Measurements from ENCODE around the gene CCR2. TPM values are rescaled to one million over a fixed set of nuclear protein-coding genes. Genes with fewer than 3 reads are reported as not detected.

Gene CCR2
- polyA plus RNA-seq, 3 donors, result 20.5 to 181 (median 145) TPM

DNA sequence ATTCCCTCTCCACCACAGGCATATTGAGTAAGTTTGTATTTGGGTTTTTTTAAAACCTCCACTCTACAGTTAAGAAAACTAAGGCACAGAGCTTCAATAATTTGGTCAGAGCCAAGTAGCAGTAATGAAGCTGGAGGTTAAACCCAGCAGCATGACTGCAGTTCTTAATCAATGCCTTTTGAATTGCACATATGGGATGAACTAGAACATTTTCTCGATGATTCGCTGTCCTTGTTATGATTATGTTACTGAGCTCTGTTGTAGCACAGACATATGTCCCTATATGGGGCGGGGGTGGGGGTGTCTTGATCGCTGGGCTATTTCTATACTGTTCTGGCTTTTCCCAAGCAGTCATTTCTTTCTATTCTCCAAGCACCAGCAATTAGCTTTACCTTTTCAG is 15.2 kb downstream of the CCR2 start:
- H3K27ac Mint-ChIP-seq, result peak overlapping the region in 6 of 7 donors; percentile 40 to 86 (median 70)
- no peak overlapping the region for H3K4me3 Mint-ChIP-seq
- peaks cover 48 to 71% of the 10 kb centered on the region in 2 donors for H3K4me1 ChIP-seq (ENCODE audit: control insufficient read depth in 1 of 2, insufficient read depth in 2 of 2, low read length in 2 of 2)
- H3K79me2 ChIP-seq (ENCODE audit: insufficient read depth, low read length), result no peaks in the 10 kb centered on the region
- H3K27me3 ChIP-seq (ENCODE audit: control insufficient read depth in 2 of 2, insufficient read depth in 2 of 2, low read length in 2 of 2), result no peaks in the 10 kb centered on the region
- H3K4me3 ChIP-seq (replicated peaks in 1 of 3; ENCODE audit: low read depth in 2 of 3, low read length in 3 of 3), result no peak overlapping the region
- H3K9me3 Mint-ChIP-seq, result peaks cover 0 to 5% (median 1%) of the 10 kb centered on the region in 7 donors
- no peaks in the 10 kb centered on the region for H3K27me3 Mint-ChIP-seq (ENCODE audit: low read depth in 3 of 3)
- H3K9me3 ChIP-seq (replicated peaks in 1 of 2; ENCODE audit: control insufficient read depth in 1 of 2, insufficient read depth in 1 of 2, low read length in 2 of 2), result no peaks in the 10 kb centered on the region
- TF ChIP-seq, protein P1, sequence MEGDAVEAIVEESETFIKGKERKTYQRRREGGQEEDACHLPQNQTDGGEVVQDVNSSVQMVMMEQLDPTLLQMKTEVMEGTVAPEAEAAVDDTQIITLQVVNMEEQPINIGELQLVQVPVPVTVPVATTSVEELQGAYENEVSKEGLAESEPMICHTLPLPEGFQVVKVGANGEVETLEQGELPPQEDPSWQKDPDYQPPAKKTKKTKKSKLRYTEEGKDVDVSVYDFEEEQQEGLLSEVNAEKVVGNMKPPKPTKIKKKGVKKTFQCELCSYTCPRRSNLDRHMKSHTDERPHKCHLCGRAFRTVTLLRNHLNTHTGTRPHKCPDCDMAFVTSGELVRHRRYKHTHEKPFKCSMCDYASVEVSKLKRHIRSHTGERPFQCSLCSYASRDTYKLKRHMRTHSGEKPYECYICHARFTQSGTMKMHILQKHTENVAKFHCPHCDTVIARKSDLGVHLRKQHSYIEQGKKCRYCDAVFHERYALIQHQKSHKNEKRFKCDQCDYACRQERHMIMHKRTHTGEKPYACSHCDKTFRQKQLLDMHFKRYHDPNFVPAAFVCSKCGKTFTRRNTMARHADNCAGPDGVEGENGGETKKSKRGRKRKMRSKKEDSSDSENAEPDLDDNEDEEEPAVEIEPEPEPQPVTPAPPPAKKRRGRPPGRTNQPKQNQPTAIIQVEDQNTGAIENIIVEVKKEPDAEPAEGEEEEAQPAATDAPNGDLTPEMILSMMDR (IDR thresholded peaks at IDR 0.05), result no peak
- WGBS (ENCODE audit: insufficient coverage), result no CpG with 5 or more reads among the region's 4 CpGs
- peak overlapping the region; percentile 63 for H3K4me2 ChIP-seq (replicated peaks; ENCODE audit: extremely low read depth, low read length, poor library complexity, severe bottlenecking)
- peaks cover 63% of the 10 kb centered on the region for H3K4me1 Mint-ChIP-seq
- H3K36me3 ChIP-seq (replicated peaks in 1 of 2; ENCODE audit: control insufficient read depth in 1 of 2, insufficient read depth in 2 of 2, low read length in 2 of 2), result no peaks in the 10 kb centered on the region
- DNase-seq, result no peak
- no peaks in the 10 kb centered on the region for H4K20me1 ChIP-seq (ENCODE audit: insufficient read depth, low read length)
- H3K9ac ChIP-seq (ENCODE audit: insufficient read depth, low read length, poor library complexity, severe bottlenecking), result no peak overlapping the region
- no peak overlapping the region for H3K27ac ChIP-seq (ENCODE audit: low read depth in 1 of 2, low read length in 2 of 2)
- peaks cover 2 to 10% of the 10 kb centered on the region in 2 donors for H3K36me3 Mint-ChIP-seq
- no peak overlapping the region for H2AFZ ChIP-seq (ENCODE audit: insufficient read depth, low read depth, low read length, poor library complexity, severe bottlenecking)
- intact Hi-C loops (cut with micrococcal nuclease), result loop anchor here (5.0 kb wide), 6 partner anchors 38 to 282 kb away; partner anchors contain the start of genes CCR5AS (in 1 of the 2) and CCRL2 (in 1 of the 2)

DNA sequence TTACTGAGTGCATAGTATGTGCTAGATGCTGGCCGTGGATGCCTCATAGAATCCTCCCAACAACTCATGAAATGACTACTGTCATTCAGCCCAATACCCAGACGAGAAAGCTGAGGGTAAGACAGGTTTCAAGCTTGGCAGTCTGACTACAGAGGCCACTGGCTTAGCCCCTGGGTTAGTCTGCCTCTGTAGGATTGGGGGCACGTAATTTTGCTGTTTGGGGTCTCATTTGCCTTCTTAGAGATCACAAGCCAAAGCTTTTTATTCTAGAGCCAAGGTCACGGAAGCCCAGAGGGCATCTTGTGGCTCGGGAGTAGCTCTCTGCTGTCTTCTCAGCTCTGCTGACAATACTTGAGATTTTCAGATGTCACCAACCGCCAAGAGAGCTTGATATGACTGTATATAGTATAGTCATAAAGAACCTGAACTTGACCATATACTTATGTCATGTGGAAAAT is 15.8 kb downstream of the CCR2 start:
- Mint-ChIP-seq H3K4me1 (peaks cover 60% of the 10 kb centered on the region), H3K4me3 (peak overlapping the region in 1 of 2 donors; percentile 40)

More for the DNA sequence above, 15.8 kb downstream of the CCR2 start:
- intact Hi-C loops (cut with micrococcal nuclease), result loop anchor here (5.0 kb wide), 6 partner anchors 38 to 282 kb away; partner anchors contain the start of genes CCR5AS (in 1 of the 2) and CCRL2 (in 1 of the 2)
- Histone ChIP-seq H3K4me2 (replicated peaks; ENCODE audit: extremely low read depth, low read length, poor library complexity, severe bottlenecking) (peak overlapping the region; percentile 63), H3K79me2 (ENCODE audit: insufficient read depth, low read length) (no peaks in the 10 kb centered on the region), H3K4me3 (replicated peaks in 1 of 3; ENCODE audit: low read depth in 2 of 3, low read length in 3 of 3) (peak overlapping the region in 1 of 3 experiments; percentile 68), H3K27me3 (ENCODE audit: control insufficient read depth in 2 of 2, insufficient read depth in 2 of 2, low read length in 2 of 2) (no peaks in the 10 kb centered on the region), H4K20me1 (ENCODE audit: insufficient read depth, low read length) (no peaks in the 10 kb centered on the region), H2AFZ (ENCODE audit: insufficient read depth, low read depth, low read length, poor library complexity, severe bottlenecking) (no peak overlapping the region), H3K4me1 (ENCODE audit: control insufficient read depth in 1 of 2, insufficient read depth in 2 of 2, low read length in 2 of 2) (peaks cover 46 to 70% of the 10 kb centered on the region in 2 donors), H3K36me3 (replicated peaks in 1 of 2; ENCODE audit: control insufficient read depth in 1 of 2, insufficient read depth in 2 of 2, low read length in 2 of 2) (no peaks in the 10 kb centered on the region), H3K9ac (ENCODE audit: insufficient read depth, low read length, poor library complexity, severe bottlenecking) (no peak overlapping the region), H3K9me3 (replicated peaks in 1 of 2; ENCODE audit: control insufficient read depth in 1 of 2, insufficient read depth in 1 of 2, low read length in 2 of 2) (no peaks in the 10 kb centered on the region), H3K27ac (ENCODE audit: low read depth in 1 of 2, low read length in 2 of 2) (peak overlapping the region in 1 of 2 donors; percentile 65)
- Mint-ChIP-seq H3K27me3 (ENCODE audit: low read depth in 3 of 3) (peaks cover 1 to 4% (median 2%) of the 10 kb centered on the region in 3 donors), H3K27ac (peak overlapping the region in 3 of 7 donors; percentile 6 to 58 (median 17)), H3K9me3 (peaks cover 0 to 5% (median 1%) of the 10 kb centered on the region in 7 donors), H3K36me3 (peaks cover 2 to 10% of the 10 kb centered on the region in 2 donors)
- TF ChIP-seq, protein P1 (IDR thresholded peaks at IDR 0.05), result no peak
- WGBS (ENCODE audit: insufficient coverage), result no CpG with 5 or more reads among the region's 6 CpGs
- no peak for DNase-seq

Measured in CD14-positive monocyte (primary cell).